D721Med (cell line): ENCODE measurements around the gene MTNR1A.

Source experiments
- DNase-seq: peaks from one replicate; pipeline ENCODE4 v3.0.0; 2011; ENCODE audit warnings: low spot score; ENCODE audit not compliant: insufficient read length
- FAIRE-seq: peaks from 2 replicates; lab custom pipeline; 2011; peaks lifted over from hg19 to GRCh38; lab: Jason Lieb, UNC
- CTCF ChIP-seq: IDR thresholded peaks from 2 replicates; pipeline ENCODE4 v1.5.1; 2012; ENCODE audit warnings: mild to moderate bottlenecking, control low read depth; ENCODE audit not compliant: insufficient read depth; ENCODE audit errors: missing control alignments

The MTNR1A gene

GRCh38 chr4:186551849-186552248 lies 3.5 kb downstream of the MTNR1A start:
- TF ChIP-seq CTCF: no peak
- DNase-seq (no peak), FAIRE-seq (no peak)

- FAIRE-seq (no peak), DNase-seq (no peak)
These were observed 9.9 kb downstream of the MTNR1A start for GRCh38 chr4:186545436-186545835.

GRCh38 chr4:186543206-186543605 lies 12.2 kb downstream of the MTNR1A start:
- DNase-seq (no peak), FAIRE-seq (no peak)
- no peak for TF ChIP-seq CTCF

More at GRCh38 chr4:186545436-186545835, 9.9 kb downstream of the MTNR1A start:
- TF ChIP-seq CTCF: no peak

- DNase-seq: no peak
- no peak for FAIRE-seq
- TF ChIP-seq CTCF: no peak
These were observed 13.6 kb downstream of the MTNR1A start for GRCh38 chr4:186541801-186542200.

- DNase-seq (no peak), FAIRE-seq (no peak)
- no peak for TF ChIP-seq CTCF
These were observed 17.4 kb downstream of the MTNR1A start for GRCh38 chr4:186537843-186538521.

- DNase-seq: no peak
- no peak for FAIRE-seq
These were observed 19.1 kb downstream of the MTNR1A start for GRCh38 chr4:186536285-186536684.

More at GRCh38 chr4:186536285-186536684, 19.1 kb downstream of the MTNR1A start:
- TF ChIP-seq CTCF: no peak
